T1000 (cell line): ENCODE data around the gene PTPRO.
A peak's percentile ranks its signal among the peaks of the same experiment; 100 is the strongest.

Experiments used
- DNase-seq: peaks from one replicate; lab custom pipeline; 2025; ENCODE audit warnings: mixed read lengths; lab: John Stamatoyannopoulos, UW

PTPRO gene

DNA sequence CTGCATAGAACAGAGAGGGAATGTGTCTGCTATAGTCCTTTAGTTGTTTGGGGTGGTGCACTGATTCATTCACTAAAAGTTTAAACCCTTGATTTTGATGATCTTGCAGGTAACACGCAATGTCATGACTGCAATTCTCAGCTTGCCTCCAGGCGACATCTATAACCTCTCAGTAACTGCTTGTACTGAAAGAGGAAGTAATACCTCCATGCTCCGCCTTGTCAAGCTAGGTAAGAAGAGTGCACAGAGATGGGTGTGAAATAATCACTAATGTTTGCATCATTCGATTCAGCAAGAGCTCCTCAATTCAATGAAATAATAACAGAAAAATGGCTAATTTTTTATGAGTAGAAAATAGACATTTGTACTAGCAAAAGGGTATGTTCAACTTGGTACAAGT lies 203.7 kb downstream of the PTPRO start:
- no peak for DNase-seq

GRCh38 chr12:15527201-15528080 lies 205.1 kb downstream of the PTPRO start:
- DNase-seq = no peak

- no peak for DNase-seq
These were observed 206.4 kb downstream of the PTPRO start for GRCh38 chr12:15528666-15529065.

DNA sequence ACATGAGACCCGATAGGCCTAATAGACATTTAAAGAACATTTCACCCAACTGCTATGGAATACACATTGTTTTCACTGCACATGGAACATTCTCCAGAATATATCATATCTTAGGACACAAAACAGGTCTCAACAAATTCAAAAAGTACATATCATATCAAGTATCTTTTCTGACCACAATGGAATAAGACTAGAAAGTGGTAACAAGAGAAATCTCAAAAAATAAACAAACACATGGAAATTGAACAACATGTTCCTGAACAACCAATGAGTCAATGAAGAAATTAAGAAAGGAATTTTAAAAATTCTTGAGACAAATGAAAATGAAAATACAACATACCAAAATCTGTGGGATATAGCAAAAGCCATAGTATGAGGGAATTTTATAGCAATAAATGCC lies 208.1 kb downstream of the PTPRO start:
- no peak for DNase-seq

GRCh38 chr12:15532364-15532977 lies 210.2 kb downstream of the PTPRO start:
- DNase-seq = peak; percentile 42

GRCh38 chr12:15534322-15534721 lies 212.0 kb downstream of the PTPRO start:
- DNase-seq = no peak

DNA sequence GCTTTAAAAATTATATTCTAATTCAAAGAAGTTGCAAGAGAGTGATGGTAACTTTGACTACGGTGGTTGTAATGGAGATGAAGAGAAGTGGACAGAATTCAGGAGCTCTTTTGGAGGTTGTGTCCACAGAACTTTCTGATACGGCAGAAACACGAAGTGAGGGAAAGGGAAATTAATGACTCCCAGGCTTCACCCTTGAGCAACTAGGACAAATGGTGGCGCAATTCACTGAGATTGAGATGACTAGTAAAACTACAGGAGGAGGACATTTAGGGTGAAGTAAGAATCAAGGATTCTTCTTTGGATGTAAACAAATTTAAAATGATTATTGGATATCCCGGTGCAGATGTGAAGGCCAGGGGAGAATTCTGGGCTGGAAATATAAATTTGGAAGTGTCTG lies 212.6 kb downstream of the PTPRO start:
- DNase-seq = no peak

GRCh38 chr12:15535352-15535781 lies 213.1 kb downstream of the PTPRO start:
- no peak for DNase-seq

DNA sequence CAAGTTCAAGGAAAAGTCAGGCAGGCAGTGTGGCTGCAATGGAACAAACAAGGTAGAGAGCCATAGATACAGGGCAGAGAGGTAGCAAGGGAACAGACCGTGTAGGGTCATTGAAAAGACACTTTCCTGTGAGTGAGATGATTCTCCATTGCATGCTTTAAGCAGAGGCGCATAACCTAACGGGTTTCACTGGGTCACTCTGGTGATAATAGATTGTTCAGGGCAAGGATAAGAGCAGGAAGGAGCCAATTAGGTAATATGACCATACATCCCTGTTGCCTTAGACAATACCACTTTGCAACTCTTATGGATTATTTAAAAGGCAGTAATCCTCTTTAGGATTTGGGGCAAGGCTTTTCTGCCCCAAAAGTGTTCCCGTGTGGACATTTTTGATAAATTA lies 214.1 kb downstream of the PTPRO start:
- DNase-seq = no peak

- DNase-seq = no peak
These were observed 216.6 kb downstream of the PTPRO start for GRCh38 chr12:15538881-15539280.

DNA sequence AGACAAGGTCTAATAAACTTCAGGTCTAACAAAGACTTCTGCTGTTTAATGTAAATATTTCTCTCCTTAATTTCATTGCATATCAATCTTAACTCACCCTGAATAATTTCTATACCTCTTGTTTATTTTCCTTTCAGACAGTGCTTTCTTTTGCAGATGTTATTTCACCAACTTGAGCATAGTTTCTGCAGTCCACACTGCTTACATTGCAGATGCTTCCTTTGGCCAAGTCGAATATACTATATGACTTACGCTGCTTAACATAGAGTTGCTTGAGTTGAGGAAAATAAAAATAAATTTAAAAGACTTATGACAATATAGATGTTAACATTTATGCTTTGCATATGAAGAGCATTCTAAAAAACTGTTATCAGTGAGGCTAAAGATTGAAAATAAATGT lies 217.7 kb downstream of the PTPRO start:
- no peak for DNase-seq

DNA sequence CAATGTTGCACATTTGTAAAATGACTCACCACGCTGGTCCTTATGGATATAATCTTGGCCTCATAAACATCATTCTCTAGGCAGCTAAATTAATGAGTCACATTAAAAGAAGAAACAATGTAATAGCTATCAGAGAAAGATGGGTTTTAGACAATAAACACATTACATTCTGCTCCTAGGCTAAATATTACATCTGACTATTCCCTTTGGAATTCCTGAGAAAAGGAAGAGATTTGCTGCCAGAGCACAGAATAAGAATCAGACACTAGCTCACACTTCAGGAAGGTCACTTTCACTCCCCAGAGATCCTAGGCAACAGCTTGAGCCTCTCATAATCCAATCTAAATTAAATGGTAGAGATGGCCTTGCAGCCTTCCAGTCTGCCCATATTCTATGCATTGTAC lies 218.2 kb downstream of the PTPRO start:
- no peak for DNase-seq

DNA sequence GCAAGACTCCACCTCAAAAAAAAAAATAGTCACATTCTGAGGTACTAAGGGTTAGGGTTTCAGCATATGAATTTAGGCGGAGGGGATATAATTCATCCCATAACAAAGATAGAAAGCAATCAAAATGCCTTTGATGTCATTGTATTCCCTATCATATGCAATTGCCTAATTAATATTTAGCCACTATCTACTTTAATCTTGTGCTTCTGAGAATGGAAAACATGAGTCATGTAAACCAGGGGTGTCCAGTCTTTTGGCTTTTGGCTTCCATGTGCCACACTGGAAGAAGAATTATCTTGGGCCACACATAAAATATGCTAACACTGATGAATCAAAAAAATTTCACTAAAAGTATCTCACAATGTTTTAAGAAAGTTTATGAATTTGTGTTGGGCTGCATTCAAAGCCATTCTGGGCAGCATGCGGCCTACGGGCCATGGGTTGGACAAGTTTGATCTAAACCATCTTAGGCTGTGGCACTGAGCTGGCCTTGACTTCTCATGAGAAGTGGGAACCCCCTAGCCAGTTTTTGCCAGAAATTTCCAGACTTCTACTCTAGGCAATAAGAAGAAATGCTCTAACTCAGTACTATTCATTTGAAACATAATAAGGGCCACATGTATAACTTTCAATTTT lies 219.8 kb downstream of the PTPRO start:
- DNase-seq = no peak

DNA sequence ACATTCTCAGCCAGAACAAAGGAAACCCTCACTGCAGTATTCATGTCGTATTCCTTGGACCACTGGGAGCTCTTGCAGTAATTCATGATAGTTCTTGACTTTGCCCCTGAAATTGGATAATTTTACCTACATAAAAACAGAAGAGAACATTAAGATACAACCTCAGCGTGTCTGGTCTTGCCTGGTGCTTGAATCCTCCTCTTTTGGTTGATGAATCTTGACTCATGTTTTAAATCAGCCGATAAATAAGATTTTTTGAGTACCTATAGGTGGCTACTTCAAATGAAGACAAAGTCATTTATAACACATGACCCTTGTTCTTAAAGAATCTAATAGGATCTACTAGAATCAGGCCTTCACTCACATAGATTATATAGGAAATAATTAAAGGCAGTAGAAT lies 221.0 kb downstream of the PTPRO start:
- no peak for DNase-seq

GRCh38 chr12:15544589-15544988 lies 222.3 kb downstream of the PTPRO start:
- DNase-seq = no peak

- DNase-seq = no peak
These were observed 223.0 kb downstream of the PTPRO start for GRCh38 chr12:15545334-15545733.

GRCh38 chr12:15546102-15546701 lies 223.9 kb downstream of the PTPRO start:
- no peak for DNase-seq

GRCh38 chr12:15547063-15547462 lies 224.8 kb downstream of the PTPRO start:
- DNase-seq = no peak

DNA sequence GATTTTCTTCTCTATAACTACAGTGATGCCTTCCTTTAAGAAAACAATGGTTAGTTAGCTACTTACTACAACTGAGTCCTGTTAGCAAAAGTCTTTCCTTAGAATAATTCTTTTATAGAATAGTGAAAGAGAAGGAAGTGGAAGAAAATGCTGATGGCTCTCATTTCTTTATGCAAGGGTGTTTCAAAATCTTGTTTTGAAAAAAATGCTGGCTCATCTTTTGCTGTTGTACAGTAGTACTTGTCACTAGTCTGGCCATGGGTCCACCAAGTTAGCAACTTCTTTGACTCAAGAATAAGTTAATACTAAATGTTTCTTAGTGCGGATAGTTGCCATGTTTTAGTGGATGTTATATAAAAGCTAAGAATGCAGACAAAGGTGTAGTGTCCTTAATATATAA lies 225.4 kb downstream of the PTPRO start:
- DNase-seq = no peak

DNA sequence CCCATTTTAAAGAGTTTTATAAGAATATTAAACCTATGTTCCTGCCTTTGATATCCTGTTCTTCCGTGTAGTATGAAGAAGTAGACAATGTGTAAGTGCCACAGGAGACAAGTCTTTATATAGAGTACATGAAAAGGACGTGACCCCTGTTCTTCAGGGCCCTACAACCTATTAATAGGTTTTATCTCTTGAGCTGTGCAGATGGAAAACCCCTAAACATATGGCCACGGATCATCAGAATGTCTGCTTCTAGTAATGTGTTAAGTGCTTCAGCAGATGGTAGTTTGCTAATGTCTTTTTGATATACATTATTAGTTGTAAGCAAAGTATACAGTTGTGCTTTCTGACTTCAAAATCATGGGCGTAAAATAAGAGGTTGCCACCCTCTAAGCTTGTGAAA lies 228.5 kb downstream of the PTPRO start:
- no peak for DNase-seq

DNA sequence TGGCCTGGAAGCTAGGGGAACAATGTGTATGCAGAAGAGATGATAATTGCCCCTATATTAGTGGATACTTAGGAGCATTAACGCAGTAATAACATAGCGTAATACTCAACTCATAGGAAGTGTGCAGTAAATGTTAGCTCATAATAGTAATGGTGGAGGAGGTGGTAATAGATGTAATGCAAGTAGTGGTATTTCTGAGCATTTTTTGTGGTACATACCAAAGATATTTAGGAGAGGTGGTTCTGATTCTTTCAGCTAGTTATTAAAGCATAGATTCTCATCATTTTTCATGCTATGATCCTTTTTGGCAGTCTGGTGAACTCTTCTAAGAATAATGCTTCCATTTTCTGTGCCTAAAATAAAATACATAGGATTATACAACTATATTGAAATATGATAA lies 233.1 kb downstream of the PTPRO start:
- no peak for DNase-seq

GRCh38 chr12:15556411-15557102 lies 234.2 kb downstream of the PTPRO start:
- no peak for DNase-seq
